Mesenchymal stem cell (in vitro differentiated cells and primary cell): ENCODE data around the gene TSPAN3.

Experiments
- DNase-seq: peaks from one replicate; pipeline ENCODE4 v3.0.0-alpha.2; 2013
- H2AFZ ChIP-seq: one replicate; pipeline ENCODE4 v1.6.1; 2013; ENCODE audit warnings: low read depth, mild to moderate bottlenecking, control low read depth, inconsistent platforms, low read length, moderate library complexity
- H2AK5ac ChIP-seq: 2 replicates; pipeline ENCODE4 v1.6.1; 2013; ENCODE audit warnings: low read length, moderate library complexity, mild to moderate bottlenecking, inconsistent platforms; ENCODE audit not compliant: severe bottlenecking
- H2BK120ac ChIP-seq: one replicate; pipeline ENCODE4 v1.6.1; 2013; ENCODE audit warnings: low read depth, mild to moderate bottlenecking, inconsistent platforms, low read length, moderate library complexity
- H2BK12ac ChIP-seq, 2 experiments: one replicate each; pipeline ENCODE4 v1.6.1; 2013; ENCODE audit warnings: inconsistent platforms in 2 of 2, low read length in 2 of 2, mild to moderate bottlenecking in 2 of 2, moderate library complexity in 2 of 2, control low read depth in 1 of 2
- H2BK15ac ChIP-seq: one replicate; pipeline ENCODE4 v1.6.1; 2013; ENCODE audit warnings: mild to moderate bottlenecking, low read depth, inconsistent platforms; ENCODE audit not compliant: poor library complexity, severe bottlenecking
- H2BK5ac ChIP-seq: 2 replicates; pipeline ENCODE4 v1.6.1; 2013; ENCODE audit warnings: low read depth, mild to moderate bottlenecking, low read length, control low read depth, inconsistent platforms; ENCODE audit not compliant: poor library complexity, severe bottlenecking
- H3K14ac ChIP-seq, 2 experiments: one replicate each; pipeline ENCODE4 v1.6.1; 2013; ENCODE audit warnings: inconsistent platforms in 2 of 2, low read length in 2 of 2, control low read depth in 1 of 2, mild to moderate bottlenecking in 1 of 2, moderate library complexity in 1 of 2
- H3K18ac ChIP-seq, 2 experiments: one replicate each; pipeline ENCODE4 v1.6.1; 2013; ENCODE audit warnings: inconsistent platforms in 2 of 2, low read length in 2 of 2, control low read depth in 1 of 2, low read depth in 1 of 2, mild to moderate bottlenecking in 1 of 2
- H3K23ac ChIP-seq, 2 experiments: one replicate each; pipeline ENCODE4 v1.6.1; 2013; ENCODE audit warnings: inconsistent platforms in 2 of 2, low read length in 2 of 2, mild to moderate bottlenecking in 2 of 2, moderate library complexity in 2 of 2, control low read depth in 1 of 2
- H3K27ac ChIP-seq: 2 replicates; pipeline ENCODE4 v1.5.1; 2013; ENCODE audit warnings: mild to moderate bottlenecking, moderate library complexity, low read length, control low read depth, inconsistent platforms; ENCODE audit not compliant: poor library complexity, severe bottlenecking
- H3K27me3 ChIP-seq, 2 experiments: 2 replicates each; pipeline versions ENCODE4 v1.6.1 to v1.7.0; 2013; ENCODE audit warnings: low read length in 2 of 2, mild to moderate bottlenecking in 2 of 2, moderate library complexity in 2 of 2, control low read depth in 1 of 2, inconsistent platforms in 1 of 2; ENCODE audit not compliant: control insufficient read depth in 1 of 2, insufficient read depth in 1 of 2
- H3K36me3 ChIP-seq, 2 experiments: 2 replicates each; pipeline versions ENCODE4 v1.6.1 to v1.7.0; 2013; ENCODE audit warnings: low read length in 2 of 2, control low read depth in 1 of 2, inconsistent platforms in 1 of 2, low read depth in 1 of 2, mild to moderate bottlenecking in 1 of 2; ENCODE audit not compliant: insufficient read depth in 2 of 2, control insufficient read depth in 1 of 2
- H3K4ac ChIP-seq, 2 experiments: one replicate each; pipeline ENCODE4 v1.6.1; 2013; ENCODE audit warnings: inconsistent platforms in 2 of 2, low read length in 2 of 2, mild to moderate bottlenecking in 2 of 2, moderate library complexity in 2 of 2, control low read depth in 1 of 2, low read depth in 1 of 2
- H3K4me1 ChIP-seq: 2 replicates; pipeline ENCODE4 v1.6.1; 2013; ENCODE audit warnings: low read depth, low read length, control low read depth; ENCODE audit not compliant: control insufficient read depth, insufficient read depth
- H3K4me2 ChIP-seq: 2 replicates; pipeline ENCODE4 v1.6.1; 2013; ENCODE audit warnings: low read length, mild to moderate bottlenecking, inconsistent platforms; ENCODE audit not compliant: poor library complexity, severe bottlenecking
- H3K4me3 ChIP-seq, 2 experiments: 2 replicates each; pipeline versions ENCODE4 v1.5.1 to v1.7.0; 2013; ENCODE audit warnings: low read length in 2 of 2, mild to moderate bottlenecking in 2 of 2, control low read depth in 1 of 2, low read depth in 1 of 2; ENCODE audit not compliant: insufficient read depth in 1 of 2
- H3K79me1 ChIP-seq: replicated peaks from 2 replicates; pipeline ENCODE4 v1.6.1; 2013; ENCODE audit warnings: mild to moderate bottlenecking, control low read depth, low read length, inconsistent platforms; ENCODE audit not compliant: poor library complexity, severe bottlenecking
- H3K9ac ChIP-seq: 2 replicates; pipeline ENCODE4 v1.7.0; 2013; ENCODE audit warnings: mild to moderate bottlenecking, low read length, moderate library complexity
- H3K9me3 ChIP-seq: 2 replicates; pipeline ENCODE4 v1.7.0; 2013; ENCODE audit warnings: mild to moderate bottlenecking, low read length; ENCODE audit not compliant: control insufficient read depth
- H4K8ac ChIP-seq: one replicate; pipeline ENCODE4 v1.6.1; 2013; ENCODE audit warnings: inconsistent platforms, mild to moderate bottlenecking, low read length, moderate library complexity
- H4K91ac ChIP-seq: one replicate; pipeline ENCODE4 v1.6.1; 2013; ENCODE audit warnings: mild to moderate bottlenecking, low read length, inconsistent platforms
- WGBS: methylation state at CpG from one replicate; pipeline ENCODE4 v1.1.7; 2013; ENCODE audit warnings: mixed read lengths; 5-methylcytosine and 5-hydroxymethylcytosine counted together

TSPAN3 gene

GRCh38 chr15:77021803-77022381, 49.0 kb downstream of the TSPAN3 start:
- WGBS: 26% methylated on average over 6 of the region's 7 CpGs
- peak; percentile 29 for DNase-seq
- H3K27me3 ChIP-seq: peaks cover 12 to 18% of the 10 kb centered on the region in 2 experiments

GRCh38 chr15:77021088-77021481, 49.8 kb downstream of the TSPAN3 start:
- Histone ChIP-seq H3K4ac (no peak overlapping the region), H4K8ac (no peak overlapping the region), H3K23ac (no peak overlapping the region), H3K27ac (no peak overlapping the region), H3K27me3 (peaks cover 11 to 21% of the 10 kb centered on the region in 2 experiments), H3K18ac (no peak overlapping the region), H3K9me3 (no peaks in the 10 kb centered on the region), H2AK5ac (no peak overlapping the region), H3K4me2 (no peak overlapping the region), H2BK5ac (no peak overlapping the region), H2AFZ (no peak overlapping the region), H3K14ac (no peak overlapping the region), H3K4me3 (no peak overlapping the region), H4K91ac (no peak overlapping the region), H2BK15ac (no peak overlapping the region), H3K4me1 (peaks cover 16% of the 10 kb centered on the region), H3K79me1 (no peaks in the 10 kb centered on the region), H2BK12ac (no peak overlapping the region), H3K9ac (no peak overlapping the region), H2BK120ac (no peak overlapping the region), H3K36me3 (no peaks in the 10 kb centered on the region)
- no peak for DNase-seq
- 81% methylated on average over 9 of the region's 9 CpGs for WGBS

More at GRCh38 chr15:77021803-77022381, 49.0 kb downstream of the TSPAN3 start:
- H3K4me3 ChIP-seq: no peak overlapping the region
- H3K4me1 ChIP-seq: peaks cover 16% of the 10 kb centered on the region
- H3K14ac ChIP-seq: no peak overlapping the region
- no peak overlapping the region for H2BK12ac ChIP-seq
- peak overlapping the region; percentile 29 for H4K8ac ChIP-seq
- no peak overlapping the region for H3K9ac ChIP-seq
- no peak overlapping the region for H2AK5ac ChIP-seq
- no peaks in the 10 kb centered on the region for H3K79me1 ChIP-seq
- H3K18ac ChIP-seq: peak overlapping the region in 1 of 2 experiments; percentile 38
- H3K23ac ChIP-seq: no peak overlapping the region
- H2BK120ac ChIP-seq: no peak overlapping the region
- no peaks in the 10 kb centered on the region for H3K36me3 ChIP-seq
- no peaks in the 10 kb centered on the region for H3K9me3 ChIP-seq
- H3K4ac ChIP-seq: peak overlapping the region in 1 of 2 experiments; percentile 28
- H3K4me2 ChIP-seq: no peak overlapping the region
- H4K91ac ChIP-seq: peak overlapping the region; percentile 64
- H2BK5ac ChIP-seq: no peak overlapping the region
- no peak overlapping the region for H2AFZ ChIP-seq
- no peak overlapping the region for H3K27ac ChIP-seq
- H2BK15ac ChIP-seq: no peak overlapping the region

DNA sequence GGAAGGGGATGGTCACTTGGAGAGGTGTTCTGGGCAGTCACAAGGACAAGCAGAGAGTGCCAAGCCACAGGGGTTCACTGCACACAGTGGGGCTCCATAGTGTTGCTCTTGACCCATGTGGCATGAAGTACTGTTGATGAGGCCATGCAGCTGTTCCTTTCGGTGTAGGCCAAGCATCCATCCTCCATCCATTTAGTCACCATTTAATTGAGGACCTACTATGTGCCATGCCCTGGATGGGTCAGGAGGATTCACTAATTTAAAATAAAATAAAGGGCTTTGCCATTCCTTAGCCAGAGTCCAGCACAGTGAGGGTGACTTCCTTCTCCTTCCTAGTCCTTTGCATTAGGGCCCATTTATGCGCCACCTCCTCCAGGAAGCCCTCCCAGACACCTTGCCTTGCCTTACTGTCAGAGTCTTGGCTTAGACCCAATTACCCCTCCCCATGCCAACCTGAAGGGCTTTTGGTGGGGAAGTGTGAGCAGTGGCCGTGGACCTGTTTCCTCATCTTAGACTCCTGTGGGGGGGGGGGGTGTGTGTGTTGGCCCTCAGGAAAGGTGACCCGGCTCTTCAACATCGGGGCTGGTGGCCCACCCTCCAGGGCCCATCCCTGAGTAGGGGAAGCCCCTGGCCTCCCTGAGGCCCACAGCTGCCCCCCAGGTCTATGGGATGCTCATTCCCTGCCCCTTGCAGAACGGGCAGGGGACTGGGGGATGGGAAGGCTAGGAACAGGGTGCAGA, 50.4 kb downstream of the TSPAN3 start:
- no peak overlapping the region for H2BK120ac ChIP-seq
- H3K27me3 ChIP-seq: peaks cover 11 to 27% of the 10 kb centered on the region in 2 experiments
- H2BK12ac ChIP-seq: no peak overlapping the region
- no peak overlapping the region for H3K9ac ChIP-seq
- H3K14ac ChIP-seq: no peak overlapping the region
- H3K4me2 ChIP-seq: no peak overlapping the region
- no peaks in the 10 kb centered on the region for H3K79me1 ChIP-seq
- DNase-seq: no peak
- WGBS: 94% methylated on average over 4 of the region's 6 CpGs
- no peak overlapping the region for H3K18ac ChIP-seq
- H3K9me3 ChIP-seq: no peaks in the 10 kb centered on the region
- H3K4me1 ChIP-seq: peaks cover 16% of the 10 kb centered on the region
- no peak overlapping the region for H3K27ac ChIP-seq
- no peak overlapping the region for H3K23ac ChIP-seq
- no peak overlapping the region for H3K4me3 ChIP-seq
- H2BK5ac ChIP-seq: no peak overlapping the region
- H4K91ac ChIP-seq: no peak overlapping the region
- H2AFZ ChIP-seq: no peak overlapping the region
- H4K8ac ChIP-seq: no peak overlapping the region
- no peak overlapping the region for H2BK15ac ChIP-seq
- no peak overlapping the region for H2AK5ac ChIP-seq
- H3K36me3 ChIP-seq: no peaks in the 10 kb centered on the region
- H3K4ac ChIP-seq: no peak overlapping the region

GRCh38 chr15:77019521-77020331, 51.2 kb downstream of the TSPAN3 start:
- Histone ChIP-seq H3K4ac (no peak overlapping the region), H3K4me1 (peaks cover 16% of the 10 kb centered on the region), H4K91ac (no peak overlapping the region), H3K79me1 (no peaks in the 10 kb centered on the region), H3K4me3 (no peak overlapping the region), H2AFZ (no peak overlapping the region), H2AK5ac (no peak overlapping the region), H2BK5ac (no peak overlapping the region), H3K36me3 (no peaks in the 10 kb centered on the region), H3K9me3 (no peaks in the 10 kb centered on the region), H2BK15ac (no peak overlapping the region), H3K23ac (no peak overlapping the region), H4K8ac (no peak overlapping the region), H2BK120ac (no peak overlapping the region), H3K27me3 (peaks cover 7 to 33% of the 10 kb centered on the region in 2 experiments), H2BK12ac (no peak overlapping the region), H3K27ac (no peak overlapping the region), H3K9ac (no peak overlapping the region), H3K14ac (peak overlapping the region in 1 of 2 experiments; percentile 7), H3K18ac (no peak overlapping the region), H3K4me2 (no peak overlapping the region)
- 81% methylated on average over 12 of the region's 12 CpGs for whole genome bisulfite sequencing
- peak; percentile 41 for DNase-seq
